HepG2 (cell line): ENCODE measurements around the gene POU5F1. TPM values are rescaled to one million over a fixed set of nuclear protein-coding genes. Genes with fewer than 3 reads are reported as not detected.

Experiments
- AHDC1 ChIP-seq: sonication (generic); formaldehyde crosslinking; IDR thresholded peaks from 2 replicates; pipeline ENCODE4 v1.5.1; 2020; ENCODE audit warnings: mild to moderate bottlenecking, missing genetic modification reagents, borderline replicate concordance
- BCL6 ChIP-seq: IDR thresholded peaks from 2 replicates; pipeline ENCODE4 v1.6.1; 2016; ENCODE audit warnings: missing genetic modification reagents, missing compliant biosample characterization
- CREM ChIP-seq, 2 experiments: sonication (generic) in 1 of 2; formaldehyde crosslinking in 1 of 2; IDR thresholded peaks; 2 replicates each; pipeline versions ENCODE4 v1.4.0 to v1.6.1; 2016 to 2020; ENCODE audit warnings: antibody characterized with exemption in 1 of 2, mild to moderate bottlenecking in 1 of 2, missing genetic modification reagents in 1 of 2
- ERF ChIP-seq: IDR thresholded peaks from 2 replicates; pipeline ENCODE4 v1.6.1; 2018; ENCODE audit warnings: missing biosample characterization, missing genetic modification reagents
- GATAD1 ChIP-seq: IDR thresholded peaks from 2 replicates; pipeline ENCODE4 v1.6.1; 2016; ENCODE audit warnings: missing genetic modification reagents, missing compliant biosample characterization
- IRF2 ChIP-seq: IDR thresholded peaks from 2 replicates; pipeline ENCODE4 v1.6.1; 2018; ENCODE audit warnings: missing genetic modification reagents, missing compliant biosample characterization
- MAFK ChIP-seq, 2 experiments: IDR thresholded peaks in 1 of 2; conservative IDR thresholded peaks in 1 of 2; 2 replicates each; pipeline ENCODE4 v1.6.1; 2011; ENCODE audit warnings: improper control_type of control experiment in 2 of 2, low read length in 2 of 2
- MED1 ChIP-seq: sonication (generic); formaldehyde crosslinking; IDR thresholded peaks from 2 replicates; pipeline ENCODE4 v1.4.0; 2020; ENCODE audit warnings: missing genetic modification reagents
- PLSCR1 ChIP-seq: sonication (generic); formaldehyde crosslinking; IDR thresholded peaks from 2 replicates; pipeline ENCODE4 v1.5.0; 2020; ENCODE audit warnings: missing genetic modification reagents, mild to moderate bottlenecking, borderline replicate concordance
- SRSF9 ChIP-seq: fragments of 200-400 bp; formaldehyde crosslinking; IDR thresholded peaks from 2 replicates; pipeline ENCODE4 v1.6.1; 2018; ENCODE audit warnings: borderline replicate concordance, mild to moderate bottlenecking, low read depth, low read length; ENCODE audit not compliant: insufficient read depth, poor library complexity, severe bottlenecking
- TBP ChIP-seq: sonication (generic); formaldehyde crosslinking; IDR thresholded peaks from 2 replicates; pipeline ENCODE4 v1.5.0; 2020; ENCODE audit warnings: missing genetic modification reagents
- ZNF138 ChIP-seq: sonication (generic); formaldehyde crosslinking; IDR thresholded peaks from 2 replicates; pipeline ENCODE4 v1.5.0; 2020; ENCODE audit warnings: mild to moderate bottlenecking, low read depth, missing genetic modification reagents
- ZNF232 ChIP-seq: sonication (generic); formaldehyde crosslinking; IDR thresholded peaks from 2 replicates; pipeline ENCODE4 v1.4.0; 2020; ENCODE audit warnings: missing genetic modification reagents, borderline replicate concordance
- ZNF558 ChIP-seq: sonication (generic); formaldehyde crosslinking; IDR thresholded peaks from 2 replicates; pipeline ENCODE4 v1.9.0; 2022; ENCODE audit warnings: mild to moderate bottlenecking, missing genetic modification reagents, borderline replicate concordance
- ZNF776 ChIP-seq: sonication (generic); formaldehyde crosslinking; IDR thresholded peaks from 2 replicates; pipeline ENCODE4 v1.4.0; 2020; ENCODE audit warnings: mild to moderate bottlenecking, missing genetic modification reagents
- polyA plus RNA-seq, 8 experiments: library from polyadenylated mRNA; depleted of rRNA in 3 of 8; stranded (reverse) in 7 of 8; unstranded in 1 of 8; fragments of >200 nt; fragmentation: Illumina TruSeq in 4 of 8; extraction: Trizol in 4 of 8; gene quantifications; 2 replicates each; pipeline versions ENCODE4 v1.2.1 to v1.2.3, GENCODE V29; 2011 to 2016; ENCODE audit warnings: low read depth in 4 of 8, missing spikeins in 1 of 8, mixed read lengths in 1 of 8; ENCODE audit not compliant: insufficient read depth in 1 of 8
- total RNA-seq, 5 experiments: library from RNA; depleted of rRNA; stranded (reverse); fragments of >200 nt; fragmentation: Illumina TruSeq; extraction: Trizol; gene quantifications; 2 replicates each; pipeline ENCODE4 v1.2.3, GENCODE V29; 2016; ENCODE audit warnings: low read depth in 1 of 5

Gene POU5F1
- total and polyA plus RNA-seq, 2 of the 13 experiments (the other 11 are each of a cell fraction or from before 2014, with no cell fraction given), result 2.5 to 7.2 TPM

- TF ChIP-seq MED1 (CRISPR knock-in tag) (peak; percentile 57), SRSF9 (no peak), ZNF776 (CRISPR knock-in tag) (no peak), TBP (CRISPR knock-in tag) (no peak), BCL6 (peak; percentile 54), ZNF558 (CRISPR knock-in tag) (no peak), GATAD1 (CRISPR knock-in tag) (no peak), ERF (CRISPR knock-in tag) (0 out of 2 replicates have a peak, but pooled peaks have one; percentile 27), IRF2 (CRISPR knock-in tag) (peak; percentile 58; the same call in 1 of the 2 replicates), PLSCR1 (no peak), ZNF138 (CRISPR knock-in tag) (no peak), ZNF232 (CRISPR knock-in tag) (0 out of 2 replicates have a peak, but pooled peaks have one; percentile 35), AHDC1 (CRISPR knock-in tag) (peak; percentile 74), CREM (IDR thresholded peaks at IDR 0.05) (peak; percentile 35; the same call in 1 of the 2 replicates), CREM (CRISPR knock-in tag; IDR thresholded peaks at IDR 0.05) (no peak), MAFK (conservative IDR thresholded peaks at IDR 0.05 in 1 of 2, IDR thresholded peaks at IDR 0.05 in 1 of 2; ENCODE audit: low read length in 2 of 2) (no peak)
These were observed 38.0 kb upstream of the POU5F1 start (continued) for GRCh38 chr6:31208506-31208905.
